Panc1 (cell line): ENCODE results near the gene PILRA. TPM values are rescaled to one million over a fixed set of nuclear protein-coding genes. Genes with fewer than 3 reads are reported as not detected.
"Not testable (repeated sequence)": the region's sequence is repeated elsewhere in the genome, so short reads cannot be mapped to it uniquely, and the experiment has no call there.

Experiments used
- ATAC-seq: fragments of 200-7000 bp; cut with Tn5 transposase; 2 replicates; pipeline ENCODE4 v1.9.1; 2020; ENCODE audit warnings: mild to moderate bottlenecking, moderate library complexity
- BruUV-seq: library from RNA; stranded (reverse); fragments of 400-500 nt; replicated peaks from 2 replicates; lab custom pipeline; 2021; lab: Mats Ljungman, UMichigan
- CTCF ChIA-PET: fragments of 300-600 bp; sonication (Branson Sonifier 250); formaldehyde crosslinking; loops from one replicate; lab custom pipeline; 2022; ENCODE audit warnings: antibody characterized with exemption; lab: Charles Lee
- POLR2A ChIA-PET: fragments of 300-600 bp; sonication (Branson Sonifier 250); formaldehyde crosslinking; loops from one replicate; lab custom pipeline; 2022; ENCODE audit warnings: antibody characterized with exemption; lab: Charles Lee
- DNase-seq: peaks from one replicate; pipeline ENCODE4 v3.0.0-alpha.2; 2010; ENCODE audit warnings: low read depth, low spot score
- H3K27ac ChIP-seq: 2 replicates; pipeline ENCODE4 v1.5.1; 2011; ENCODE audit warnings: mild to moderate bottlenecking, low read length, inconsistent platforms
- H3K27me3 ChIP-seq: fragments of 200-500 bp; sonication (Bioruptor generic); 2 replicates; pipeline ENCODE4 v1.6.0; 2014; ENCODE audit warnings: low read length, inconsistent platforms; ENCODE audit not compliant: control insufficient read depth, insufficient read depth
- H3K36me3 ChIP-seq: fragments of 200-500 bp; sonication (Bioruptor generic); 2 replicates; pipeline ENCODE4 v1.5.1; 2014; ENCODE audit warnings: inconsistent platforms, mild to moderate bottlenecking, low read length, moderate library complexity; ENCODE audit not compliant: control insufficient read depth, insufficient read depth
- H3K4me1 ChIP-seq: 2 replicates; pipeline ENCODE4 v1.5.1; 2011; ENCODE audit warnings: inconsistent platforms, mild to moderate bottlenecking, low read length, moderate library complexity; ENCODE audit not compliant: control insufficient read depth, insufficient read depth
- H3K4me3 ChIP-seq, 2 experiments: 2 replicates each; pipeline ENCODE4 v1.5.1; 2011 to 2012; ENCODE audit warnings: low read depth in 2 of 2, low read length in 2 of 2, mild to moderate bottlenecking in 2 of 2, inconsistent platforms in 1 of 2, moderate library complexity in 1 of 2
- H3K9me3 ChIP-seq: fragments of 200-500 bp; sonication (Bioruptor generic); 2 replicates; pipeline ENCODE4 v1.5.1; 2014; ENCODE audit warnings: low read depth, mild to moderate bottlenecking, inconsistent platforms, low read length, moderate library complexity; ENCODE audit not compliant: control insufficient read depth, insufficient read depth
- CTCF ChIP-seq: fragments of 450-650 bp; IDR thresholded peaks from 2 replicates; pipeline ENCODE4 v1.5.1; 2017; ENCODE audit warnings: mild to moderate bottlenecking
- POLR2AphosphoS5 ChIP-seq: IDR thresholded peaks from 2 replicates; pipeline ENCODE4 v1.6.1; 2012; ENCODE audit warnings: mild to moderate bottlenecking, low read depth, low read length, moderate library complexity
- REST ChIP-seq, 2 experiments: IDR thresholded peaks; 2 replicates each; pipeline ENCODE4 v1.6.1; 2011 to 2012; ENCODE audit warnings: low read depth in 2 of 2, control low read depth in 1 of 2, low read length in 1 of 2, mild to moderate bottlenecking in 1 of 2, moderate library complexity in 1 of 2; ENCODE audit not compliant: insufficient read depth in 1 of 2
- SIN3A ChIP-seq: IDR thresholded peaks from 2 replicates; pipeline ENCODE4 v1.6.1; 2012; ENCODE audit warnings: low read depth, mild to moderate bottlenecking, low read length, moderate library complexity, borderline replicate concordance; ENCODE audit not compliant: insufficient read depth
- TCF7L2 ChIP-seq: IDR thresholded peaks from 2 replicates; pipeline ENCODE4 v1.6.1; 2011; ENCODE audit warnings: mild to moderate bottlenecking, low read depth, low read length, inconsistent platforms
- in situ Hi-C: cut with HindIII; loops from 2 replicates; pipeline ENCODE4 v1.10.0; 2016; ENCODE audit warnings: low sequenced_read_pairs, low pct_unique_long_range_greater_than_20kb
- intact Hi-C: fragments of 100-400 bp; cut with micrococcal nuclease; formaldehyde crosslinking; loops from one replicate; pipeline ENCODE4 v1.10.0; 2022; ENCODE audit not compliant: unreplicated experiment
- total RNA-seq: library from RNA; stranded (reverse); gene quantifications from one replicate; pipeline ENCODE4 v1.2.1, GENCODE V29; 2021; ENCODE audit not compliant: unreplicated experiment

The PILRA gene
- total RNA-seq, 1 experiment from 2014 or later: 4.8 TPM

- H3K27me3 ChIP-seq: no peaks in the 10 kb centered on the region
- ChIA-PET POLR2A (no interaction called here), CTCF (no interaction called here)
- TF ChIP-seq REST (IDR thresholded peaks at IDR 0.05; ENCODE audit: insufficient read depth in 1 of 2, low read depth in 2 of 2, low read length in 1 of 2) (no peak), SIN3A (no peak), CTCF (no peak), POLR2AphosphoS5 (no peak), TCF7L2 (no peak)
- no peaks in the 10 kb centered on the region for H3K4me1 ChIP-seq
- no peaks in the 10 kb centered on the region for H3K36me3 ChIP-seq
- in situ Hi-C loops (no loop called here), intact Hi-C loops (no loop called here)
- no peak overlapping the region for H3K4me3 ChIP-seq
- ATAC-seq: no peak
- no peak for DNase-seq
- no peak overlapping the region for H3K27ac ChIP-seq
- no TSS peak for BruUV-seq
- no peaks in the 10 kb centered on the region for H3K9me3 ChIP-seq
These were observed 6.9 kb downstream of the PILRA start for GRCh38 chr7:100380196-100380595.

GRCh38 chr7:100381531-100382233 is 8.4 kb downstream of the PILRA start:
- intact Hi-C loops, H3K36me3 ChIP-seq, DNase-seq, ATAC-seq, BruUV-seq, H3K9me3 ChIP-seq, H3K4me1 ChIP-seq, H3K4me3 ChIP-seq, in situ Hi-C loops, H3K27ac ChIP-seq, H3K27me3 ChIP-seq: not testable (repeated sequence)
- ChIA-PET POLR2A (interaction anchor here (0.5 to 0.6 kb wide), 2 partner anchors 47 to 57 kb away, joined by 3 to 8 read pairs; partner anchors contain the start of gene ZCWPW1), CTCF (interaction anchor here (0.7 kb wide), 1 partner anchor 10 kb away, joined by 6 read pairs; no protein-coding TSS in a partner anchor)

- POLR2A ChIA-PET: interaction anchor here (0.5 to 0.6 kb wide), 3 partner anchors 46 to 468 kb away, joined by 3 to 8 read pairs (median 3); partner anchors contain the start of gene ZCWPW1
- ATAC-seq, CTCF ChIA-PET: not testable (repeated sequence)
These were observed 9.1 kb downstream of the PILRA start for GRCh38 chr7:100382234-100382853.

More at GRCh38 chr7:100382234-100382853, 9.1 kb downstream of the PILRA start:
- in situ Hi-C loops, H3K27ac ChIP-seq, BruUV-seq, H3K4me1 ChIP-seq, intact Hi-C loops, H3K4me3 ChIP-seq, H3K27me3 ChIP-seq, H3K36me3 ChIP-seq, DNase-seq, H3K9me3 ChIP-seq: not testable (repeated sequence)
